Stimulated activated naive CD8-positive, alpha-beta T cell treated with anti-CD3 and anti-CD28 coated beads, Interleukin-15, Interleukin-2, amounts not matched to agents 100 U/mL and 50 U/mL, for 24 hours (primary cell): Measurements from ENCODE around the gene ATP8B2.
"Not testable (repeated sequence)": the region's sequence is repeated elsewhere in the genome, so short reads cannot be mapped to it uniquely, and the experiment has no call there.

ENCODE experiments used
- ATAC-seq: fragments of 150-1000 bp; cut with Tn5 transposase; one replicate; pipeline ENCODE4 v1.10.0; 2021
- DNase-seq: peaks from one replicate; pipeline ENCODE4 v3.0.0; 2021

ATP8B2 gene

GRCh38 chr1:154324669-154325582 lies at the start of gene ATP8B2:
Gene ATP8B2, plus strand, starts transcription at chr1:154325525. Its CDS starts 2,617 bp downstream, at chr1:154328142.
- DNase-seq: peak; percentile 91
- peak; percentile 74 for ATAC-seq

GRCh38 chr1:154276797-154277196 lies 48.5 kb upstream of the ATP8B2 start:
- peak; percentile 44 for DNase-seq
- ATAC-seq: no peak

GRCh38 chr1:154287591-154287990 lies 37.7 kb upstream of the ATP8B2 start:
- DNase-seq, ATAC-seq: not testable (repeated sequence)

GRCh38 chr1:154288661-154289060 lies 36.7 kb upstream of the ATP8B2 start:
- ATAC-seq (no peak), DNase-seq (no peak)

GRCh38 chr1:154290921-154291320 lies 34.4 kb upstream of the ATP8B2 start:
- no peak for ATAC-seq
- DNase-seq: no peak

GRCh38 chr1:154295408-154296235 lies 29.7 kb upstream of the ATP8B2 start:
- no peak for ATAC-seq
- DNase-seq: no peak

GRCh38 chr1:154301582-154301981 lies 23.7 kb upstream of the ATP8B2 start:
- DNase-seq: no peak
- ATAC-seq: no peak

- ATAC-seq (peak; percentile 97), DNase-seq (peak; percentile 56)
These were observed 20.5 kb upstream of the ATP8B2 start for GRCh38 chr1:154304664-154305337.

GRCh38 chr1:154306151-154306550 lies 19.2 kb upstream of the ATP8B2 start:
- ATAC-seq (no peak), DNase-seq (no peak)

- not testable (repeated sequence) for ATAC-seq, DNase-seq
These were observed 17.6 kb upstream of the ATP8B2 start for GRCh38 chr1:154307670-154308270.

- DNase-seq, ATAC-seq: not testable (repeated sequence)
These were observed 16.2 kb upstream of the ATP8B2 start for GRCh38 chr1:154309136-154309535.

GRCh38 chr1:154312229-154313065 lies 12.9 kb upstream of the ATP8B2 start:
- not testable (repeated sequence) for ATAC-seq, DNase-seq

- DNase-seq (no peak), ATAC-seq (no peak)
These were observed 12.3 kb upstream of the ATP8B2 start for GRCh38 chr1:154313066-154313356.

- ATAC-seq, DNase-seq: not testable (repeated sequence)
These were observed 11.1 kb upstream of the ATP8B2 start for GRCh38 chr1:154314226-154314625.

GRCh38 chr1:154316704-154317103 lies 8.6 kb upstream of the ATP8B2 start:
- ATAC-seq (no peak), DNase-seq (no peak)

GRCh38 chr1:154318386-154318785 lies 6.9 kb upstream of the ATP8B2 start:
- DNase-seq: no peak
- no peak for ATAC-seq

- ATAC-seq (no peak), DNase-seq (no peak)
These were observed 4.3 kb upstream of the ATP8B2 start, which contains the start of gene AQP10 for GRCh38 chr1:154320882-154321608. Gene AQP10, plus strand, starts transcription at chr1:154321093. Its CDS starts 63 bp downstream, at chr1:154321156.

- ATAC-seq, DNase-seq: not testable (repeated sequence)
These were observed 3.8 kb upstream of the ATP8B2 start for GRCh38 chr1:154321609-154321934.

GRCh38 chr1:154323493-154323892 lies 1.8 kb upstream of the ATP8B2 start:
- ATAC-seq (no peak), DNase-seq (no peak)

- no peak for ATAC-seq
- no peak for DNase-seq
These were observed 1.1 kb upstream of the ATP8B2 start for GRCh38 chr1:154324241-154324640.
